CD4-positive, alpha-beta T cell treated with Interferon alpha-2 for 1 hour (primary cell): ENCODE data around the gene PRSS48.
"Not testable (repeated sequence)": the region's sequence is repeated elsewhere in the genome, so short reads cannot be mapped to it uniquely, and the experiment has no call there.

Experiments
- DNase-seq, 2 donors: peaks; one replicate each; pipeline ENCODE4 v3.0.0-alpha.2; 2020 to 2022

Gene PRSS48

GRCh38 chr4:151319490-151319889 lies 42.5 kb downstream of the PRSS48 start:
- no peak for DNase-seq

- no peak for DNase-seq
Observed at GRCh38 chr4:151321586-151321985, 44.6 kb downstream of the PRSS48 start.

GRCh38 chr4:151322161-151322560 lies 45.2 kb downstream of the PRSS48 start:
- DNase-seq, result not testable (repeated sequence)

- no peak for DNase-seq
Observed at GRCh38 chr4:151322570-151322969, 45.6 kb downstream of the PRSS48 start.

- no peak for DNase-seq
Observed at GRCh38 chr4:151323667-151324066, 46.7 kb downstream of the PRSS48 start.

GRCh38 chr4:151324124-151324751 lies 47.3 kb downstream of the PRSS48 start:
- DNase-seq, result no peak

GRCh38 chr4:151324752-151325110 lies 47.8 kb downstream of the PRSS48 start:
- no peak for DNase-seq

DNA sequence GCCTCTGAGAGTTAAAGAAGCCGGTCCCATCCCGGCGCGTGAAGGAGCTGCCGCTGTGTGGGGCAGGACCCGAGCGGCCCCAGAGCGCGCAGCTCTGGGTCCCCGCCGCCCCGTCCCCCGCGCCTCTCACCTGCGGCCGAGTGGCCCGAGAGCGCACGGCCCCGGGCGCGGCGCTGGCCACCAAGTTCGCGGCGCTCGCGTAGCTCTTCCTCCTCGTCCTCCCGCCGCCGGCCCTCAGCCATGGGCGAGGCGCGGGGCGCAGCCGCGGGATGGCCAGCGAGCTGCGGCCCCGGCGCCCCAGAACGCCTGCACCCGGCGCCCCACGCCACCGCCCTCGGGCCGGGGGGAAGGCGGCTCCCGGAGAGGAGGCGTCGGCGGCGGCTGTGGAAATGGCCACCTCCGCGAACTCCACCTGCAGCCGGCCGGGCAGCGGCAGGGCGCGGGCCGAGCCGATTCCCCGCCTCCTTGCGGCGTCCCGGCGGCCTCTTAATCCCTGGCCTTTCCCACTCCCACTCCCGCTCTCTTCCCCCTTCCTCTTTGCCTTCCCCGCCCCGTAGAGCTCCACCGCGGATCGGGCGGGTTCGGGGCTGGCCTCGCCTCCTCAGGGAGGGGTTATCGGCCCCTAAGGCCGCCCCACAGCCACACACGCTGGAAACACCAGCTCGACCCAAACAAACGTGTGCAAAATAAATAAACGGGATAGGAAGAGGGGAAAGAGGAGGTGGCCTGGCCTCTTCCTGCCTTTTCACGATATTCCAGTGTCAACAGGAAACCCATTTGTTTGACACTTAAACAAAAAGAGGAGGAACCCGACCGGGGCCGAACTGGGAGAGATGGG lies 48.4 kb downstream of the PRSS48 start, which contains the start of gene SH3D19:
Gene SH3D19, minus strand, starts transcription at position 495 of the 838 bp plus-strand sequence. Its CDS starts 253 bp downstream, at position 242.
- no peak for DNase-seq

GRCh38 chr4:151325949-151326246 lies 48.9 kb downstream of the PRSS48 start:
- no peak for DNase-seq

DNA sequence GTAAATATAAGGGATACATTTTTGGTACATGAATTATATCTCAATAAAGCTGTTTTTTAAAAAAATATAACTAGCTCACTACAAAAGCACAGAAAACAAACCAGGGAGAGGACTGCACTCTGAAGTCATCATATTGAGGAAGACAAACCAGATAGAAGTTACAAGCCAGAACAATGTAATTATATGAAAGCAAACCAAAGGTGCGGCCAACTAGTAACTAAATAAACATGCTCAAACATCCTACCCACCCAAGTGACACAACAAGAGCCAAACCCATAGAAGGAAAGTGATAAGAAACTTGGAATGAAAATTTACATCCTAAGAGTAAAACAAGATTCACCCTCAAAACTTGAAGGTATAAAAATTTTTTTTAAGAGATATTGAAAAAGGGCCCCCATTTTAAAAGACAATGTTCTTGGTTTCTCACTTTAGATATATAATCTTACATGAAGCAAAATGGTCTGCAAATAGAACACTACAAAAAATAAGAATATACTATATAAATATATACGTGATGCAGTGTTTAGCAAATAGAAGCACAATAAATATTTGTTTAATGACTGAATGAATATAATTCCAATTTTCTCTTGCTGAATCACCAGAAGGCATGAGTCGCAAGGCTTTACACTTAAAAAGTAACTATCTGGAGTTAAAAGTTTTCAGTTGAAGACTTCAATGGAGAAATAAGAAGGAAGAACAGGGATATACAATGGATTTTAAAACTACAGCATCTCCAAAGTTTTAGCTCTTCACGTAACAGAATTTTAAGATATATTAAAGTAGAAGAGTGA lies 52.5 kb downstream of the PRSS48 start:
- DNase-seq, result no peak

DNA sequence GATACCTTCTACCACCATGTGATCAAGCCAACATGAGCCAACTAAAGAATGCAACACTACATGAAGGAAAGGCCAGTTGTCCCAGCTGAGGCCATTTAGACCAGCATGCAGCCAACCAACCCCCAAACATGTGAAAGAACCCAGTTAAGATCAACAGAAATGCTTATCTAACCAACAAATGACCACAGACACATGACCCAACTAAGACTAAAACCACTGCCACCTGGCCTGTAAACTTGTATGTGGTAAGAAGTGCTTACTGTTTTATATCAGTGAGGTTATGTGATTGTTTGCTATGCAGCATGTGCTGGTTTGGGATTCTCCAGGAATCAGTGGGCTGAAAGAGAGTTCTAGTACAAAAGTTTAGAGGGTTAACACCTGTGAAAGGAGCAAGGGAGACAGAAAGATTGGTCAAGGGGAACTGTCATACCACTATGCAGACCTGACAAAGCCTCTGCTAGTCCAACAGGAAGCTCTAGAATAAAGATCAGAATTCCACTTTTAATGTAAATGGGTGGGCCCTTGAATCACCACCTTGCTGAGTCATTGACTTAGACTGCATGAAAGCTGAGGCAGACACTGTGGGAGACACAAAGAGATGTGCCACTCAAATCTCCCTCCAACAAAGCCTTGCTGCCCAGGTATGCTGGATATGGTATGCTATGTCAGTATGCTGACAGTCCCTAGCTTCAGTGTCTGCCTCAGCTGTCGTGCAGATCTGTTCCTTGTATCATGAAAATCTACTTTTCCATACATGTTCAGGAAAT lies 54.5 kb downstream of the PRSS48 start:
- no peak for DNase-seq

GRCh38 chr4:151339467-151339866 lies 62.5 kb downstream of the PRSS48 start:
- no peak for DNase-seq

DNA sequence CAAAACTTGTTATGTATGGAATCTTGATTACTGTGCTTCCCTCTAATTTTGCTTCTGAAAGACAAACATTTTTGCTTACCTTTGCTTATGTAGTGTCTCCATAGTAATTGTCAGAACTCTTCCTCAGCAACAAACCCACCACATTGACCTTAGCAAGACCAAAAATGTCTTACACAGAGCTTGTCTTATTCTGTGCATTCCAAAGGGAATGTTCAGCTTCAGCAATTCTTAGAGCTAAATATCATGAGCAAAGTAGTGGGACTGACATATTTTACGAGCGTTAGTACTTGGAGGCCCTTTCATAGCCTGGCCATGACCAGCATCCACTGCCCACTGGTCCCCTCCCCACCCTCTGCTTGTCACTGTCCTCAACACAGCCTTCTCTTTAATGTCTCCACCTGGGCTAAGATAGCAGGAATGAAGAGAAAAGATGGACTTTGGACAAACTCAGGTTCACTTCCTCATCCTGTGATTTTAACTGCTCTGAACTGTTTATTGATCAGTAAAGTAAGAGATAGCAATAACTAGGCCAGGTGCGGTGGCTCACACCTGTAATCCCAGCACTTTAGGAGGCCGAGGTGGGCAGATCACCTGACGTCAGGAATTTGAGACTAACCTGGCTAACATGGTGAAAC lies 63.9 kb downstream of the PRSS48 start:
- DNase-seq, result no peak
